Measurements from ENCODE around the gene GOLIM4. TPM values are rescaled to one million over a fixed set of nuclear protein-coding genes. Genes with fewer than 3 reads are reported as not detected.

The GOLIM4 gene
- total RNA-seq, 2 donors from 2014 or later: 3.3 to 5.8 TPM

- Mint-ChIP-seq H3K36me3 (ENCODE audit: insufficient read depth in 2 of 2) (no peaks in the 10 kb centered on the region), H3K9me3 (no peaks in the 10 kb centered on the region)
- no peak for ATAC-seq (replicated peaks in 1 of 2)
Observed at GRCh38 chr3:167976516-167977361, 119.0 kb downstream of the GOLIM4 start.

GRCh38 chr3:167973901-167974300 is 121.8 kb downstream of the GOLIM4 start:
- DNase-seq (no peak), ATAC-seq (replicated peaks in 1 of 2) (no peak)
- no peak overlapping the region for H3K27ac Mint-ChIP-seq
- no peaks in the 10 kb centered on the region for H3K36me3 Mint-ChIP-seq (ENCODE audit: insufficient read depth in 2 of 2)
- no peak overlapping the region for H3K4me3 Mint-ChIP-seq
- H3K27me3 Mint-ChIP-seq (ENCODE audit: low read depth): no peaks in the 10 kb centered on the region
- H3K4me1 Mint-ChIP-seq (ENCODE audit: low read depth): no peaks in the 10 kb centered on the region
- H3K9me3 Mint-ChIP-seq: no peaks in the 10 kb centered on the region

More at GRCh38 chr3:167976516-167977361, 119.0 kb downstream of the GOLIM4 start:
- DNase-seq: no peak
- H3K4me1 Mint-ChIP-seq (ENCODE audit: low read depth): no peaks in the 10 kb centered on the region
- H3K27me3 Mint-ChIP-seq (ENCODE audit: low read depth): no peaks in the 10 kb centered on the region
- H3K4me3 Mint-ChIP-seq: no peak overlapping the region
- H3K27ac Mint-ChIP-seq: no peak overlapping the region

- H3K9me3 Mint-ChIP-seq: no peaks in the 10 kb centered on the region
- ATAC-seq (replicated peaks in 1 of 2) (no peak), DNase-seq (no peak)
- no peak overlapping the region for H3K27ac Mint-ChIP-seq
- H3K4me1 Mint-ChIP-seq (ENCODE audit: low read depth): no peaks in the 10 kb centered on the region
- H3K4me3 Mint-ChIP-seq: no peak overlapping the region
- no peaks in the 10 kb centered on the region for H3K27me3 Mint-ChIP-seq (ENCODE audit: low read depth)
- H3K36me3 Mint-ChIP-seq (ENCODE audit: insufficient read depth in 2 of 2): no peaks in the 10 kb centered on the region
Observed at GRCh38 chr3:167973046-167973445, 122.7 kb downstream of the GOLIM4 start.

GRCh38 chr3:167972502-167972901 is 123.2 kb downstream of the GOLIM4 start:
- DNase-seq: no peak
- no peaks in the 10 kb centered on the region for H3K4me1 Mint-ChIP-seq (ENCODE audit: low read depth)
- no peaks in the 10 kb centered on the region for H3K36me3 Mint-ChIP-seq (ENCODE audit: insufficient read depth in 2 of 2)
- no peaks in the 10 kb centered on the region for H3K9me3 Mint-ChIP-seq
- H3K27me3 Mint-ChIP-seq (ENCODE audit: low read depth): no peaks in the 10 kb centered on the region
- no peak for ATAC-seq (replicated peaks in 1 of 2)
- H3K4me3 Mint-ChIP-seq: no peak overlapping the region
- H3K27ac Mint-ChIP-seq: no peak overlapping the region

- no peaks in the 10 kb centered on the region for H3K36me3 Mint-ChIP-seq (ENCODE audit: insufficient read depth in 2 of 2)
- no peaks in the 10 kb centered on the region for H3K4me1 Mint-ChIP-seq (ENCODE audit: low read depth)
- no peaks in the 10 kb centered on the region for H3K9me3 Mint-ChIP-seq
- H3K4me3 Mint-ChIP-seq: no peak overlapping the region
- H3K27ac Mint-ChIP-seq: no peak overlapping the region
- ATAC-seq (replicated peaks in 1 of 2): no peak
- DNase-seq: no peak
- H3K27me3 Mint-ChIP-seq (ENCODE audit: low read depth): no peaks in the 10 kb centered on the region
Observed at GRCh38 chr3:167969548-167969947, 126.2 kb downstream of the GOLIM4 start.

- Mint-ChIP-seq H3K36me3 (ENCODE audit: insufficient read depth in 2 of 2) (no peaks in the 10 kb centered on the region), H3K4me3 (no peak overlapping the region), H3K4me1 (ENCODE audit: low read depth) (no peaks in the 10 kb centered on the region), H3K27ac (no peak overlapping the region), H3K27me3 (ENCODE audit: low read depth) (no peaks in the 10 kb centered on the region), H3K9me3 (no peaks in the 10 kb centered on the region)
- DNase-seq (no peak), ATAC-seq (replicated peaks in 1 of 2) (no peak)
Observed at GRCh38 chr3:167967257-167968036, 128.3 kb downstream of the GOLIM4 start.

All from activated T-cell treated with anti-CD3 and anti-CD28 coated beads, Interleukin-2, amount 50 U/mL, for 72 hours (primary cell).